HEK293 (cell line): ENCODE data around the gene FOXC1.

Experiments
- CTCF ChIA-PET: fragments of 350-600 bp; formaldehyde crosslinking; extraction: SDS; loops from one replicate; lab custom pipeline; 2021; ENCODE audit warnings: antibody characterized with exemption; lab: Yijun Ruan, JAX
- POLR2A ChIA-PET: fragments of 300-600 bp; formaldehyde crosslinking; extraction: SDS; loops from one replicate; lab custom pipeline; 2020; ENCODE audit warnings: antibody characterized with exemption, inconsistent platforms; lab: Yijun Ruan, JAX
- H3K27ac ChIP-seq: fragments of 200-500 bp; sonication (Bioruptor generic); 2 replicates; pipeline ENCODE4 v1.5.1; 2014; ENCODE audit warnings: low read depth, low read length, control low read depth, inconsistent platforms; ENCODE audit errors: extremely low read depth
- H3K36me3 ChIP-seq, 2 experiments: fragments of 200-500 bp in 1 of 2; sonication (Bioruptor generic) in 1 of 2; 1 replicate in 1 of 2; 2 replicates in 1 of 2; pipeline ENCODE4 v1.5.1; 2014 to 2017; ENCODE audit warnings: inconsistent platforms in 2 of 2, low read length in 2 of 2; ENCODE audit not compliant: control insufficient read depth in 2 of 2, insufficient read depth in 1 of 2
- H3K4me1 ChIP-seq: fragments of 200-500 bp; sonication (Bioruptor generic); 2 replicates; pipeline ENCODE4 v1.5.1; 2014; ENCODE audit warnings: mild to moderate bottlenecking, low read length, inconsistent platforms; ENCODE audit not compliant: control insufficient read depth, insufficient read depth
- H3K4me3 ChIP-seq: 2 replicates; pipeline ENCODE4 v1.5.1; 2011; ENCODE audit warnings: low read depth, mild to moderate bottlenecking, control low read depth, low read length, moderate library complexity
- H3K9me3 ChIP-seq: fragments of 200-500 bp; sonication (Bioruptor generic); 2 replicates; pipeline ENCODE4 v1.5.1; 2014; ENCODE audit warnings: low read depth, low read length, inconsistent platforms; ENCODE audit not compliant: control insufficient read depth, insufficient read depth
- AEBP2 ChIP-seq: fragments of 450-650 bp; formaldehyde crosslinking; IDR thresholded peaks from 2 replicates; pipeline ENCODE4 v1.5.1; 2016; ENCODE audit warnings: missing biosample characterization, missing genetic modification characterization, borderline replicate concordance
- HOXD13 ChIP-seq: sonication (generic); formaldehyde crosslinking; IDR thresholded peaks from 2 replicates; pipeline ENCODE4 v1.8.0; 2022; ENCODE audit warnings: missing genetic modification reagents, borderline replicate concordance
- OVOL3 ChIP-seq: fragments of 450-650 bp; formaldehyde crosslinking; IDR thresholded peaks from 2 replicates; pipeline ENCODE4 v1.5.1; 2016; ENCODE audit warnings: missing biosample characterization, missing genetic modification characterization
- ZBTB1 ChIP-seq: fragments of 450-650 bp; formaldehyde crosslinking; IDR thresholded peaks from 2 replicates; pipeline ENCODE4 v1.5.1; 2016; ENCODE audit warnings: missing biosample characterization, missing genetic modification characterization
- ZBTB26 ChIP-seq: fragments of 450-650 bp; formaldehyde crosslinking; optimal IDR thresholded peaks from 2 replicates; pipeline ENCODE3; 2016; ENCODE audit warnings: missing biosample characterization, mild to moderate bottlenecking, missing genetic modification characterization
- ZNF114 ChIP-seq: fragments of 450-650 bp; formaldehyde crosslinking; IDR thresholded peaks from 2 replicates; pipeline ENCODE4 v1.5.0; 2017; ENCODE audit warnings: missing biosample characterization, missing genetic modification characterization
- ZNF138 ChIP-seq: fragments of 450-650 bp; formaldehyde crosslinking; IDR thresholded peaks from 2 replicates; pipeline ENCODE4 v1.5.1; 2016; ENCODE audit warnings: missing biosample characterization, missing genetic modification characterization, borderline replicate concordance
- ZNF140 ChIP-seq: fragments of 450-650 bp; formaldehyde crosslinking; IDR thresholded peaks from 2 replicates; pipeline ENCODE4 v1.5.1; 2016; ENCODE audit warnings: missing biosample characterization, missing genetic modification characterization
- ZNF302 ChIP-seq: fragments of 450-650 bp; formaldehyde crosslinking; IDR thresholded peaks from 2 replicates; pipeline ENCODE4 v1.5.1; 2016; ENCODE audit warnings: missing biosample characterization, missing genetic modification characterization, low read depth
- ZNF335 ChIP-seq: fragments of 450-650 bp; formaldehyde crosslinking; conservative IDR thresholded peaks from 2 replicates; pipeline ENCODE4 v1.5.1; 2016; ENCODE audit warnings: missing biosample characterization, missing genetic modification characterization
- ZNF354C ChIP-seq: fragments of 450-650 bp; formaldehyde crosslinking; IDR thresholded peaks from 2 replicates; pipeline ENCODE4 v1.5.1; 2016; ENCODE audit warnings: missing biosample characterization, missing genetic modification characterization, low read depth, borderline replicate concordance
- ZNF510 ChIP-seq: fragments of 450-650 bp; formaldehyde crosslinking; IDR thresholded peaks from 2 replicates; pipeline ENCODE4 v1.5.1; 2018; ENCODE audit warnings: mild to moderate bottlenecking, missing genetic modification characterization, missing biosample characterization; ENCODE audit not compliant: insufficient replicate concordance
- ZNF514 ChIP-seq: fragments of 450-650 bp; formaldehyde crosslinking; IDR thresholded peaks from 2 replicates; pipeline ENCODE4 v1.5.1; 2016; ENCODE audit warnings: missing biosample characterization, missing genetic modification characterization
- ZNF585B ChIP-seq: fragments of 450-650 bp; formaldehyde crosslinking; IDR thresholded peaks from 2 replicates; pipeline ENCODE4 v1.5.1; 2016; ENCODE audit warnings: missing biosample characterization, missing genetic modification characterization
- ZNF792 ChIP-seq: fragments of 450-650 bp; formaldehyde crosslinking; IDR thresholded peaks from 2 replicates; pipeline ENCODE4 v1.5.1; 2016; ENCODE audit warnings: missing biosample characterization, missing genetic modification characterization
- ZNF830 ChIP-seq: fragments of 450-650 bp; IDR thresholded peaks from 2 replicates; pipeline ENCODE4 v1.5.0; 2018; ENCODE audit warnings: missing biosample characterization, missing genetic modification characterization, low read depth, mild to moderate bottlenecking, moderate library complexity
- ZSCAN18 ChIP-seq: fragments of 450-650 bp; formaldehyde crosslinking; IDR thresholded peaks from 2 replicates; pipeline ENCODE4 v1.5.1; 2016; ENCODE audit warnings: missing biosample characterization, missing genetic modification characterization
- ZSCAN5A ChIP-seq: fragments of 450-650 bp; formaldehyde crosslinking; IDR thresholded peaks from 2 replicates; pipeline ENCODE4 v1.5.1; 2016; ENCODE audit warnings: missing biosample characterization, missing genetic modification characterization

Gene FOXC1

GRCh38 chr6:1604158-1605003, 5.3 kb upstream of the FOXC1 start (continued):
- TF ChIP-seq HOXD13 (CRISPR knock-in tag) (no peak; the same call in 1 of the 2 replicates), ZNF140 (tag by site-specific recombination) (no peak), ZNF114 (tag by site-specific recombination) (no peak), ZNF335 (tag by site-specific recombination) (peak; percentile 83)

GRCh38 chr6:1605004-1605892, 4.5 kb upstream of the FOXC1 start:
- no peak overlapping the region for H3K4me3 ChIP-seq
- CTCF ChIA-PET = interaction anchor here (0.6 to 2.9 kb wide), 7 partner anchors 8 to 843 kb away, joined by 3 to 23 read pairs (median 5); no protein-coding TSS in a partner anchor
- peaks cover 20% of the 10 kb centered on the region for H3K4me1 ChIP-seq
- H3K36me3 ChIP-seq = no peaks in the 10 kb centered on the region
- POLR2A ChIA-PET = no interaction called here
- H3K27ac ChIP-seq = peak overlapping the region; percentile 80; the same call in 1 of the 2 replicates
- TF ChIP-seq ZNF585B (tag by site-specific recombination) (no peak; the same call in 1 of the 2 replicates), ZBTB26 (tag by site-specific recombination) (no peak), ZNF514 (tag by site-specific recombination) (no peak), AEBP2 (tag by site-specific recombination) (no peak), ZSCAN18 (tag by site-specific recombination) (no peak), ZNF792 (tag by site-specific recombination) (no peak), ZNF354C (tag by site-specific recombination) (no peak), ZNF830 (tag by site-specific recombination) (no peak), ZNF302 (tag by site-specific recombination) (no peak), OVOL3 (tag by site-specific recombination) (no peak), ZNF510 (tag by site-specific recombination) (no peak), ZSCAN5A (tag by site-specific recombination) (no peak), ZBTB1 (tag by site-specific recombination) (no peak), ZNF138 (tag by site-specific recombination) (no peak)
- no peaks in the 10 kb centered on the region for H3K9me3 ChIP-seq
